Renal cortex interstitium (tissue), 11 donors: Measurements from ENCODE around the gene DPH3. TPM values are rescaled to one million over a fixed set of nuclear protein-coding genes. Genes with fewer than 3 reads are reported as not detected.
A peak's percentile ranks its signal among the peaks of the same experiment; 100 is the strongest.

Experiments used
- DNase-seq, 11 donors: peaks; one replicate each; pipeline ENCODE4 v3.0.0-alpha.2; 2013; ENCODE audit warnings: low read depth in 9 of 11, low spot score in 4 of 11; ENCODE audit errors: extremely low read depth in 1 of 11
- polyA plus RNA-seq, 3 donors: library from polyadenylated mRNA; unstranded; fragments of 120-200 nt; gene quantifications; one replicate each; pipeline ENCODE4 v1.2.1, GENCODE V29; 2013; ENCODE audit not compliant: insufficient read length in 3 of 3

The DPH3 gene
- polyA plus RNA-seq, 3 donors = 21.9 to 28.6 (median 25.9) TPM

GRCh38 chr3:16270855-16271254, 6.1 kb upstream of the DPH3 start:
- DNase-seq = no peak

- no peak for DNase-seq
Measured at GRCh38 chr3:16266714-16267113, 2.0 kb upstream of the DPH3 start.

DNA sequence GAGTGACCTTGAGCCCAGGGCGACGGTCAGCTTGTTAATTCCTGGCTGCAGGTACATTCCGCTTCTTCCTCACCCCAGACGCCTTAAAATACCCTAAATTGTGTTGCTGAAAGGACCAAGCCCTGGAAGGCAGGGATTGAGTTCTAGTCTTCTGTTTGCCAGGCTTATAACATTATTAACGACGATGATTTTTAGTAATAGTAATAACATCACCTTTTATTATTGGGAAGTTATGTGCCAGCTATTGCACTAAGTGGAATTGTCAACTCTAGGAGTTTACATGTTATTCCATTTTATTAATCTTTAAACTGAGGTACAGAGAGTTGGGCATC, 678 bp upstream of the DPH3 start:
- no peak for DNase-seq

GRCh38 chr3:16264174-16264707, 502 bp downstream of the DPH3 start:
- DNase-seq = no peak

DNA sequence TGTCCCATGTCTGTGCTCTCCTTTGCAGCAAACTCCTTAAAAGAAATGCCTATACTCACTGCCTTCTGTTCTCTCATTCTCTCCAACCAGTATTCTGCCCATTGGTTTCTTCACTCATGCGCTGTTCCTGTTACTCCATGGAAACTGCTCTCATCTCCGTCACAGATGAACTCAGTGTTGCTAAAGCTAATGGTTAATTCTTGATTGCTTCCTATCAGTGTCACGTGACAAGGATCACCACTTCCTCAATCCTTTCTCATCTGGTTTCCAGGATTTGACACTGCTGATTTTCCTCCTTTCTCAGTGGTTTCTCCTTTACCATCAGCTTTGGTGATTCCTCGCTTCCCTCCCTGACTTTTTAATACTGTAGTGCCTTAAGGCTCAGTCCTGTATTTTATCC, 2.6 kb downstream of the DPH3 start:
- DNase-seq = no peak

GRCh38 chr3:16260046-16260445, 4.7 kb downstream of the DPH3 start:
- no peak for DNase-seq

GRCh38 chr3:16258866-16259265, 5.9 kb downstream of the DPH3 start:
- no peak for DNase-seq

GRCh38 chr3:16258177-16258576, 6.6 kb downstream of the DPH3 start:
- no peak for DNase-seq

DNA sequence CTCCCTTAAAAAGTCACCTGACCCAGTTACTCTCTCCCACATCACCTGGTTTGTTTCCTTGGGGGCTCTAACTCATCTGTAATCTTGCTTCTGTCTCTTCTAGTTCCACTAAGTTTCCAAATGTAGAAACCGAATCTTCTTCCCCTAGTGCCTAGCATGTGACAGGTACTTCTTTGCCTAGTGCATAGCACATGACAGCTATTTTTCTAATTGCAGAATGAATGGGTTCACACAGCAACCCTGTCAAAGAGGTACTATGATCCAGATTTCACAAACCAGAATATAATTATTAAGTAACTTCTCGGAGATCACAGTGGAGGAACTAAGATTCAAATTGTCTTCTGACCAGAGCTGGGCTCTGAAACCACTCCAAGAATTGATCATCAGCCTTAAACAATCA, 7.4 kb downstream of the DPH3 start:
- DNase-seq = no peak

DNA sequence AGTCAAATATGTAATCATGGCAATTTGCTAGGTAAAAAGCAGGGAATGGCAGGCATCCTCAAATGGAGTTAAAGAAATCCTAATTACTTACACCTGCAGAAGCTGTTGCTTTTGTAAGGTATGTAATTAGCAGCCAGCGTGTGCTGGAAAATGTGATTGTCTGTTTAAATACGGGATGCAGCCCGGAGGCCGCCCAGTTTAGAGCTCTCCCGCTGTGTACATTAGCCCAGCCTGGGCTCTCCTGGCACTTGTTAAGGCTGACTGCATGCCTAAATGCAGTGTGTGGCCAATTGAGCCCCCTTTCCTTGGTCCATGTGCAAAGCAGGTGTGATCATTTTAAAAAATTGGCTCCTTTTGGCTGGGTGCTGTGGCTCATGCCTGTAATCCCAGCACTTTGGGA, 9.0 kb downstream of the DPH3 start:
- no peak for DNase-seq

- no peak for DNase-seq
Measured at GRCh38 chr3:16255326-16255725, 9.4 kb downstream of the DPH3 start.

GRCh38 chr3:16254916-16255315, 9.8 kb downstream of the DPH3 start:
- DNase-seq = no peak

- no peak for DNase-seq
Measured at GRCh38 chr3:16253601-16254000, 11.1 kb downstream of the DPH3 start.

DNA sequence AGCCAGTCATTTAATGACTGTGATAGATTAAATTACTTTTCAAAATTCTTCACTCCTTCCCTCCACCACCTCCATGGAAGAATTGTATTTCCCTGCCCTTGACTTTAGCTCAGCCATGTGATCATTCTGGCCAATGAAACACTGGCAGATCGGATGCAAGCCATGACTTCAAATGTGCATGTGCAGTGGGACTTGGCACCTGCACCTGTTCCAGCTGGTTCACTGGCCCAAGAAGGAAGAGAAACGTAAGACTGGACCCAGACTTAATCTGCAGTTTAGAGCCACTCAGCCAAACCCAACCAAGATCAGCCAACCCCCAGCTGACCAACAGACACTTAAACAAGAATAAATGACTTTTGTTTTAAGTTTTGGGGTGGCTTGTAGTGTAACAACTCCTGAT, 11.8 kb downstream of the DPH3 start:
- DNase-seq = no peak

DNA sequence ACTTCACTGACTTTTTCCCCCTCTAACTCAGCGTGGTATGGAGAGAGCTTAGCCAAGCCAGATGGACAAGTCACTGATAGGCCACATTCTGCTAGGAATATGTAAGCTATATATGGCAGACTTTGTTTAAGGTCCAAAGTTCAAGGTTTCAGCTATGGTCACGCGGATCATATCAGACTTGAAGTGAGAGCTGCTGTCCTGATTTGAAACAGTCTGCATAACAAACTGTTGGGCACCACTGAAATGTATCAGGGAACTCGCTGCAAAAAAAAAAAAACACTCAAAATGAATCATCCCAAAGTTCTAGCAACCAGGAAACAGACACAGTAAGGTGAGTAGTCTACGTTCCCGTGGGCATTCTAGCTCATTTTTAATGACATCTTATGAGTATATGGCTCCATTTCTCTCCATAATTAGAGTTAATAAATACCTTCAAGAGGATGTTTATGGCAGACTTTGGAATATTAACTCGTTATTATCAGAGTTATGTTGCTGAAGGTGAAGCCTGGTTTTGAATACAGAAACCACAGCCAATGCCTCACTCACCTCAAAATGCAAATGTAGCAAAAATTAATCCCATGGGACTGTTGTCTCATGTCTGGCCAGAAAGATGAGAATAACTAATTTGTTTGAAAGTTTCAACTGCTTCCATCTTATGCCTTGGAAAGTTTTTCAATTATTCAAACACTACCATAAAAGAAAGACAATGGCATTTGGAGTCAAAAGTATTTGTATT, 12.3 kb downstream of the DPH3 start:
- no peak for DNase-seq

GRCh38 chr3:16251316-16252085, 13.2 kb downstream of the DPH3 start:
- DNase-seq = no peak

DNA sequence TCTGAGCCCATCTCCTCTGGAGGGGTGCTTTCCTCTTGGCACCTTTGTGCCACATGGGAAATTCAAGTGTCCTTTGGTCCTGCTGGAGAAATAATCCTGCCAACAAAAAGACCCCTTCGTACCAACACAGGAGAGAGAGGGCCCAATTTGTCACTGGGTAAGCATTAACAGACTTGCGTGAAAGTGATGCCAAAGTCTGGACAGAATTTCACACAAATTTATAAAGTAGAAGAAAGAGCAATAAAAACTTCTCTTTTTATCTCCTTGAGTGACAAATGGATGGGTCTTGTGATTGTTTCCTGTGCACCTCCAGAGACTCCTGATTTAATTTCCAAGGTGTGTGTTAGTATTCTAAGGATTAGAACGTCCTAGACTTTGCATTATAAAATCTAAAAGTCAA, 14.9 kb downstream of the DPH3 start:
- DNase-seq = no peak

DNA sequence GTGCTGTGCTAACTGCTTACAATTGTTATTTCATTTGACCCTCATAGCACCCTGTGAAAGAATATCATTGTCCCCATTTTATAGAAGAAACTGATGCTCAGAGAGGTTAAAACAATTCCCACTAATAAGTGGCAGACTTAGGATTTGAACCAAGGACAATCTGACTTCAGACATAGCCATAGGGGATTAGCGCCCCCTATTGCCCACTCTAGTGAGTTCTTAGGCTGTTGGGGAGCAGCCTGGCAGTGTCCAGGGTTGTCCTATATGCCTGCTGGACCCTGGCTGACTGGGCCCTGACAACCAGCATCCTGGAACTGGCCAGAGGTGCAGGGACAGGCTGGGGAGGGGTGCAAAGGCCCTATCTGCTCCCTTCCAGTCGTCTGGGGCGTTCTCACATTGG, 15.4 kb downstream of the DPH3 start:
- no peak for DNase-seq

DNA sequence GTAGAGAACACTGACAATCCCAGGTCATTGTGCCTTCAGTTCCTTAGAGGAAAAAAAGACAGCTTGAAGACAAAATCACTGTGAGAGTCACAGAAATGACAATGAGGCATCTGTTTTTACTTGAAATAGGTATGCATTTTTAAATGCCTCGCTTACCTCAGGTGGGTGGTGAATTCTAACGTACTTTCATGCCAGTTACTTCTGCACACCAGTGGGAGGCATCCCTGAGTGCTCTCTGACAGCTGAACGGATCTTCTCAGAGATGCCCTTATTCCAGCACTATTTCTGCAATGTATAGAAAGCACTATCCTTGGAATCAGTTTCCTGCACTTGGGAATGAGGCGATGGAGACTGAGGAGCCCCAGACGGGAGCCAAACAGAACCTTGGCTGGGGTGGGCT, 16.2 kb downstream of the DPH3 start:
- no peak for DNase-seq

DNA sequence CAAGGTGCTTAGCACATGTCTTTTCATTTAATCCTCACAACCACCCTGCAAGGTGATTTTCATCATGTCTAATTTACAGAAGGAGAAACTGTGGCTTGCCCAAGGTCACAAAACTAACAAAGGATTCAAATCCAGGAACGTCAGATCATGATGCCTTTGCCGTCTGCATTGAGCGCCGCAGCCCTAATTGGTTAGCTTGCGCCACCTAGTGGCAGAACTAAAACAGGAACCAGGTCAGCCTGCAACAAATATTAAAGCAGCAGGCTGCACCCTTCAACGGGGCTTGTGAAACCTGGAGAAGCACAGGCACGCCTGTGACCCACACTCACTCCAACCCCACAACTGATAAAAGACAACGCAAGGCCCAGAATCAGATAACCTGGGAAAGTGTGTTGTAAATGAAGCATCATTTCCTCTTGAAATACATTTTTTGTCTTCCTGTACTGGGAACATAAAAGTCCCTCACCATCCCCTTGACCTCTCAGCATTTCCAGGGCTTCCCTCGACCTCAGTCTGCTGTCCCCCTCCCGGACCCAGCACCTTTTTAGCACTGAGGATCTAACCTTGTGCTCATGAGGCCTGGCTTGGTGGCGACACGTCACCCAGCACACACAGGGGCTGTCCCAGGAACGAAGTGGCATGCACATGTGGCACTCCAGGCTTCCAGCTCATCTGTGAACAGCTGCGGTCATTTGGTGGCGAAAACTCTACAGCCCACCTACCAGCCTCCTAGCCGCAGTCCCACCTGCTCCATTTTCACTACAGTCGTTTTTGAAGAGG, 17.3 kb downstream of the DPH3 start:
- DNase-seq = peak; percentile 55 to 80 (median 73)
